HG03521 (cell line): ENCODE data around the gene C16orf86.
"Not testable (repeated sequence)": the region's sequence is repeated elsewhere in the genome, so short reads cannot be mapped to it uniquely, and the experiment has no call there.

Source experiments
- ATAC-seq: cut with Tn5 transposase; IDR thresholded peaks from one replicate; pipeline ENCODE4 v1.9.1; 2021; ENCODE audit warnings: mild to moderate bottlenecking, moderate library complexity; ENCODE audit not compliant: unreplicated experiment

C16orf86 gene

DNA sequence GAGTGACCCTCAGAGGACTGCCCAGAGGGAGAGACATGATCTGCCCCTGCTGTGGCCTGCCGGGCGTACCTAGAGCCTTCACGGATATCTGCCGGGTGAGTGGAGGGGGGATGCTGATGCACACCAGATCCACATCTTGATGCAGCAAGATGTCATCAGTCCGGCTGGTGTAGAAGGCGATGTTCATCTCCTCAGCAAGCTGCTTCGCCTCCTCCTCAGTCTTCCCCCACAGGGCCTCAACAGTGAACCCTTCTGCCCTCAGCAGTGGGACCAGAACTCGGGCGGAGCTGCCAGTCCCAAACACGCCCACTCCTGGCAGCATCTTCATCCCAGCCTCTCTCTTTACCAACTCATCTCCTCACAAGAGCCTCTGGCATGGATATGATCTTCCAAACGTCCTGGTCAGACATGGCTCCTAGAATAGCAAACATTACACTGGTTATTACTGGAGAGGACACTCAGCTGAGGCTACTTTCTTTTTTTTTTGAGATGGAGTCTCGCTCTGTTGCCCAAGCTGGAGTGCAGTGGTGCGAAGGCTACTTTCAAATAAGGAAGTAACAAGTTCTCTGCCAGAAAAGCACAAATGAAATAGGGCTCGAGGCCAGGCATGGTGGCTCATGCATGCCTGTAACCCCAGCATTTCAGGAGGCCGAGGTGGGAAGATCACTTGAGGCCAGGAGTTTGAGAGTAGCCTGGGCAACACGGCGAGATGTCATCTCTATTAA is 18.9 kb downstream of the C16orf86 start:
- no peak for ATAC-seq

DNA sequence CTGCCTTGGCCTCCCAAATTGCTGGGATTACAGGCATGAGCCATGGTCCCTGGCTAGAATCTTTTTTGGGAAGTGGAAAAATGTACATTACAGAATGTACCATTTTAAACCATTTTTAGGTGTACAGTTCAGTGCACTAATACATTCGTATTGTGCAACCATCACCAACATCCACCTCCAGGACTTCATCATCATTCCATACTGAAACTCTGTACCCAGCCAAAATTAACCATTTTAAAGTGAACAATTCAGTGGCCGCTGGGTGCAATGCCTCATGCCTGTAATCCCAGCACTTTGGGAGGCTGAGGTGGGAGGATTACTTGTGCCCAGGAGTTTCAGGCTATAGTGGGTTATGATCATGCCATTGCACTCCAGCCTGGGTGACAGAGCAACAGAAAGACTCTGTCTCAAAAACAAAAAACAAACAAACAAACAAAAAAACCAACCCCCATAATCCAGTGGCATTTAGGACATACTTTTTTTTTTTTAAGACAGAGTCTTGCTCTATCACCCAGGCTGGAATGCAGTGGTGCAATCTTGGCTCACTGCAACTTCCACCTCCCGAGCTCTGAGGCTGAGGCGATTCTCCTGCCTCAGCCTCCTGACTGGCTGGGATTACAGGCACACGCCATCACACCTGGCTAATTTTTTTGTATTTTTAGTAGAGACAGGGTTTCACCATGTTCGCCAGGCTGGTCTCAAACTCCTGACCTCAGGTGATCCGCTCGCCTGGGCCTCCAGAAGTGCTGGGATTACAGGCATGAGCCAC is 27.1 kb downstream of the C16orf86 start:
- ATAC-seq = not testable (repeated sequence)

- no peak for ATAC-seq
Observed at GRCh38 chr16:67694611-67695010, 28.0 kb downstream of the C16orf86 start.

- ATAC-seq = no peak
Observed at GRCh38 chr16:67697422-67698185, 31.0 kb downstream of the C16orf86 start.

- ATAC-seq = no peak
Observed at GRCh38 chr16:67699265-67699664, 32.7 kb downstream of the C16orf86 start.

GRCh38 chr16:67701420-67701819 is 34.8 kb downstream of the C16orf86 start:
- ATAC-seq = no peak

DNA sequence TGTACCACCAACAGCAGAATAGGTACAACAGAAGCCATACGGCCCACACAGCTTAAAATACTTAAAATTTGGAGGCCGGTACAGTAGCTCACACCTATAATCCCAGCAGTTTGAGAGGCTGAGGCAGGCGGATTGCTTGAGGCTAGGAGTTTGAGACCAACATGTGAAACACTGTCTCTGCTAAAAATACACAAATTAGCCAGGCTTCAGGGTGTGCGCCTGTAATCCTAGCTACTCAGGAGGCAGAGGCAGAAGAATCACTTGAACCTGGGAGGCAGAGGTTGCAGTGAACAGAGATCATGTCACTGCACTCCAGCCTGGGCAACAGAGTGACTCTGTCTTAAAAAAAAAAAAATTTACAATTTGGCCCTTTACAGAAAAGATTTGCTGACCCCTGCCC is 35.5 kb downstream of the C16orf86 start:
- no peak for ATAC-seq

DNA sequence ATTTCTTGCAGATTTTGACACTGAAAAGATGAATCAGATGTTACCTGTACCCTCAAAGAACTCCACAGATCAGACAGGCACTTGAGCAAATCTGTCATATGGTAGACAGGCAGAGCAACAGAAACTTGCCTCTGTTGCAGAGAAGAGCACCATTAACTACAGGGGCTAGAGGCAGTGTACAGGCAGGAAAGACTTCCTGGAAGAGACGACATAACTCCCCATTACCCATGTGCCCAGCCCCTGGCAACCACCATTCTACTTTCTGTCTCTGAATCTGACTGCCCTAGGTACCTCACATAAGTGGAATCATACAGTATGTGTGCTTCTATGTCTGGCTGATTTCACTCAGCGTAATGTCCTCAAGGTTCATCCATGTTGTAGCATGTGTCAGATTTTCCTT is 37.0 kb downstream of the C16orf86 start:
- no peak for ATAC-seq

- no peak for ATAC-seq
Observed at GRCh38 chr16:67704110-67704509, 37.5 kb downstream of the C16orf86 start.

DNA sequence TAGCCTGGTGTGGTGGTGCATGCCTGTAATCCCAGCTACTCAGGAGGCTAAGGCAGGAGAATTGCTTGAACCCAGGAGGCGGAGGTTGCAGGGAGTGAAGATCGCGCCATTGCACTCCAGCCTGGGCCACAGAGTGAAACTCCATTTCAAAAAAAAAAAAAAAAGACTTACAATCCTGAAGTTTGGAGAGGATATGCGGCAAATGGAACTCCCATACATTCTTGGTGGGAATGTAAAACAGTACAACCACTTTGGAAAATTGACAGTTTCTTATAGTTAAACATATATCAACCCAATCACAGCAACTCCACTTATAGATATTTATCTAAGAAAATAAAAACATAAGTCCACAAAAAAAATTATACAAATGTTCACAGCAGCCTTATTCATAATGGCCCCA is 40.6 kb downstream of the C16orf86 start:
- no peak for ATAC-seq

- ATAC-seq = no peak
Observed at GRCh38 chr16:67707790-67708189, 41.2 kb downstream of the C16orf86 start.

DNA sequence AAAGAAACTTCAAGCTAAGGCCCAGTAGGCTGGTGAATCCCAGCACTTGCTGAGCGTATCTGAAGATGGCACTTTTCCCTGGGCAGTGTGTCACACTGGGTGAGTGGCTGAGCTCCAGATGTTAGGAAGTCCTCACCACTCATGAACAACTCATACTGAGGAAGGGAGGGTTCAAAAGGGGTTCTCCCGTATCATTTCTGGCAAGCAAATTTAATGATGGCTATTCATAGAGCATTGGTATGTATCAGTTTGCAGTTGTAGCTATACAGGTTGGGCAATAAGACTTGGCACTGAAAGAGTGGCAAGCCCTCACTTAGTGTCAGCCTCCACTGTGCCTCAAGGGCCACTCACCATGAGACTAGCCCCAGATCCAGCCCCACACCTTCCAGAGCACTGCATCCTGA is 41.8 kb downstream of the C16orf86 start:
- ATAC-seq = no peak

GRCh38 chr16:67709050-67709449 is 42.4 kb downstream of the C16orf86 start:
- ATAC-seq = no peak

- no peak for ATAC-seq
Observed at GRCh38 chr16:67710607-67711006, 44.0 kb downstream of the C16orf86 start.

- ATAC-seq = no peak
Observed at GRCh38 chr16:67713647-67714273, 47.1 kb downstream of the C16orf86 start.

DNA sequence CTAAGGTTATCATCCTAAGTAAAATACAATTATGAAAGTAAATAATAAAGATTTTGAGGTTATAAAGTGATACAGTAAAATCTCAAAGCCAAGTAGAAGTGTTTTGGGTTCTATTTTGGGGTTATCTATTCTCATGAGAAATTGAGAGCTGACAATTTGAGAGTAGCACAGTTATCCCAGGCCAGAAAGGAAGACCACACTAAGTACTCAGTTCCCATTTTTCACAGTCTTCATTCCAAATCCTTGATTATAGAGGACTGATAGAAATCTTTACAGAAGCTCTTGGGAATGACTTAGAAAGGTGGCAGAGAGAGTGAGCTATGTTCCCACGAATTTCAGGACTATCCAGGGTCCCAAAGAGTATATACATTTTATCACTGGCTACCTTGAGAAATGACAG is 47.9 kb downstream of the C16orf86 start:
- no peak for ATAC-seq

DNA sequence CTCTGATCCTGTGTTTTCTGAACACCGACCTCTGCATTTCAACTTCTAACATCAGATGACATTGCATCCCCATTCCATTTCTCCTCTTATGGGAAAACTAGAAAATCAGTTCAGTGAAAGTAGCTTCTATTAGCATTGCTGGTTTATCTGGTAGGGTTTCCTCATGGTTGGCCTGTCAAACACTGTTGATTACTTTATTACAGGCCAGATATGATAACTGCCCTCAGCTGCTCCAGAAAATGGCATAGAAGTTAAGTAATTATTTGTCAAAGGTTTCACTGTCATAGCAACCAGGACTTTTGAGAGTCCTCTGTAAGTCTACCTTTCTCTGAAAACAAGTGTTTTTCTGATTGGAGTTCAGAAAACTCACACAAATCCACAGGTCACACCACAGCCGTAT is 49.5 kb downstream of the C16orf86 start:
- ATAC-seq = no peak
